Caco-2 (cell line): Measurements from ENCODE around the gene AMZ1. TPM values are rescaled to one million over a fixed set of nuclear protein-coding genes. Genes with fewer than 3 reads are reported as not detected.

Source experiments
- BruUV-seq: library from RNA; stranded (reverse); fragments of 400-500 nt; replicated peaks from 2 replicates; lab custom pipeline; 2021; lab: Mats Ljungman, UMichigan
- CTCF ChIA-PET: fragments of 300-600 bp; sonication (Branson Sonifier 250); formaldehyde crosslinking; loops from one replicate; lab custom pipeline; 2022; ENCODE audit warnings: antibody characterized with exemption; lab: Charles Lee
- POLR2A ChIA-PET: fragments of 300-600 bp; sonication (Branson Sonifier 250); formaldehyde crosslinking; loops from one replicate; lab custom pipeline; 2022; ENCODE audit warnings: antibody characterized with exemption; lab: Charles Lee
- DNase-seq, 2 experiments: peaks; one replicate each; pipeline versions ENCODE4 v3.0.0 to v3.0.0-alpha.2; 2020 to 2022
- H3K27me3 ChIP-seq: replicated peaks from 2 replicates; pipeline ENCODE4 v1.6.0; 2011; ENCODE audit warnings: low read length; ENCODE audit not compliant: control insufficient read depth, insufficient read depth
- H3K36me3 ChIP-seq: 2 replicates; pipeline ENCODE4 v1.5.1; 2011; ENCODE audit warnings: low read length; ENCODE audit not compliant: control insufficient read depth, insufficient read depth
- H3K4me1 ChIP-seq: fragments of 250-450 bp; sonication (Bioruptor Pico); 2 replicates; pipeline ENCODE4 v1.5.1; 2020; ENCODE audit warnings: mild to moderate bottlenecking
- H3K4me3 ChIP-seq: 2 replicates; pipeline ENCODE4 v1.5.1; 2011; ENCODE audit warnings: low read depth, mild to moderate bottlenecking, control low read depth, low read length
- H3K9me3 ChIP-seq: fragments of 250-450 bp; sonication (Bioruptor Pico); 2 replicates; pipeline ENCODE4 v1.5.1; 2020; ENCODE audit warnings: mild to moderate bottlenecking, moderate library complexity
- H3K27ac Mint-ChIP-seq: one replicate; pipeline ENCODE4 v1.8.0; 2022; ENCODE audit warnings: mixed read lengths; ENCODE audit not compliant: unreplicated experiment
- H3K27me3 Mint-ChIP-seq: one replicate; pipeline ENCODE4 v1.8.0; 2022; ENCODE audit warnings: mixed read lengths; ENCODE audit not compliant: insufficient read depth, unreplicated experiment
- H3K36me3 Mint-ChIP-seq: one replicate; pipeline ENCODE4 v1.8.0; 2022; ENCODE audit warnings: mild to moderate bottlenecking, mixed read lengths; ENCODE audit not compliant: insufficient read depth, unreplicated experiment
- H3K4me1 Mint-ChIP-seq: one replicate; pipeline ENCODE4 v1.8.0; 2022; ENCODE audit warnings: low read depth, mixed read lengths; ENCODE audit not compliant: unreplicated experiment
- H3K4me3 Mint-ChIP-seq: one replicate; pipeline ENCODE4 v1.8.0; 2022; ENCODE audit warnings: mild to moderate bottlenecking, moderate library complexity, mixed read lengths; ENCODE audit not compliant: unreplicated experiment
- H3K9me3 Mint-ChIP-seq: one replicate; pipeline ENCODE4 v1.8.0; 2022; ENCODE audit warnings: mixed read lengths; ENCODE audit not compliant: unreplicated experiment
- intact Hi-C: fragments of 100-400 bp; cut with micrococcal nuclease; formaldehyde crosslinking; loops from one replicate; pipeline ENCODE4 v1.10.0; 2022; ENCODE audit not compliant: unreplicated experiment
- total RNA-seq: library from RNA; stranded (reverse); gene quantifications from 2 replicates; pipeline ENCODE4 v1.2.3, GENCODE V29; 2022
- TF ChIP-seq, protein P1 (sequence below), 2 experiments: fragments of 200-600 bp in 1 of 2; IDR thresholded peaks; 1 replicate in 1 of 2; 2 replicates in 1 of 2; pipeline versions ENCODE4 v1.5.1 to v1.8.0; 2011 to 2022; ENCODE audit warnings: antibody characterized with exemption in 1 of 2, control low read depth in 1 of 2, inconsistent platforms in 1 of 2, low read depth in 1 of 2, low read length in 1 of 2, mild to moderate bottlenecking in 1 of 2, moderate library complexity in 1 of 2; ENCODE audit not compliant: insufficient read depth in 1 of 2, severe bottlenecking in 1 of 2, unreplicated experiment in 1 of 2

The AMZ1 gene
- total RNA-seq, 1 experiment from 2014 or later = 0.11 TPM

DNA sequence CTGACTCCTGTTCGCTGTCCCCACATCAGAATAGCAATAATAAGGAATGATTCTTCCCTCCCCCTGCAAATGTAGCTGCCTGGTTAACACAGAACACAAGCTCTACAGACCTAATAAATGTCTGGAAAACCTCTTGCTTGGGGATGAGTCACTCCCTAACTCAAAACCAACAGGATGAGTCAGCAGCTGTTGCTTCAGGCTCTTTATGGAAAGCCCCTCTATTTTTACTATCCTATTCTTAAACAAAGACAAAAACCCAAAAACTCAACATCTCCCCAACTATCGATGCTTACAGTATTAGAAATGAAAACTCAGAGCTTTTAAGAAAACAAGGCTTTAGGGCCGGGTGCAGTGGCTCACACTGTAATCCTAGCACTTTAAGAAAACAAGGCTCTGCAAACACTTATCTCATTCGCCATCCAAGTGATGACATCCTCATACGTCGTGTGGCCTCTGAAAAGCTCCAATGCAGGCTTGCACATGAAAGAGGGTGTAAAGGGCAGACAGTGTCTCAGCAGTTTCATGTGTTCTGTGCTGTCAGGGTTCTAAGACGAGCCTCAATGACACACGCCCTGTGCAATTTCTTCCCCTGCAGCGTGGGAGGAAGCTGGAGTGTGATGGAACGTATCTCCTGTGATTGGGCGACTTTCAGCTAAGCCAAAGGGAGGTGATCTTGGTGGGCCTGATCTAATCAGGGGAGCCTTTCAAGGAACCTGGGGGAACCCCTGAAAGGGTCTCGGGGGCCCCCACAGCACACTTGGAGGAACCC, 70.1 kb downstream of the AMZ1 start:
- POLR2A ChIA-PET = interaction anchor here (1.1 kb wide), 1 partner anchor 87 kb away, joined by 7 read pairs; no protein-coding TSS in a partner anchor
- DNase-seq = peak; percentile 76 to 84
- TF ChIP-seq, protein P1, sequence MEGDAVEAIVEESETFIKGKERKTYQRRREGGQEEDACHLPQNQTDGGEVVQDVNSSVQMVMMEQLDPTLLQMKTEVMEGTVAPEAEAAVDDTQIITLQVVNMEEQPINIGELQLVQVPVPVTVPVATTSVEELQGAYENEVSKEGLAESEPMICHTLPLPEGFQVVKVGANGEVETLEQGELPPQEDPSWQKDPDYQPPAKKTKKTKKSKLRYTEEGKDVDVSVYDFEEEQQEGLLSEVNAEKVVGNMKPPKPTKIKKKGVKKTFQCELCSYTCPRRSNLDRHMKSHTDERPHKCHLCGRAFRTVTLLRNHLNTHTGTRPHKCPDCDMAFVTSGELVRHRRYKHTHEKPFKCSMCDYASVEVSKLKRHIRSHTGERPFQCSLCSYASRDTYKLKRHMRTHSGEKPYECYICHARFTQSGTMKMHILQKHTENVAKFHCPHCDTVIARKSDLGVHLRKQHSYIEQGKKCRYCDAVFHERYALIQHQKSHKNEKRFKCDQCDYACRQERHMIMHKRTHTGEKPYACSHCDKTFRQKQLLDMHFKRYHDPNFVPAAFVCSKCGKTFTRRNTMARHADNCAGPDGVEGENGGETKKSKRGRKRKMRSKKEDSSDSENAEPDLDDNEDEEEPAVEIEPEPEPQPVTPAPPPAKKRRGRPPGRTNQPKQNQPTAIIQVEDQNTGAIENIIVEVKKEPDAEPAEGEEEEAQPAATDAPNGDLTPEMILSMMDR (IDR thresholded peaks at IDR 0.05; ENCODE audit: insufficient read depth in 1 of 2, low read depth in 1 of 2, low read length in 1 of 2, severe bottlenecking in 1 of 2, unreplicated experiment in 1 of 2) = no peak
- Mint-ChIP-seq H3K27ac (peak overlapping the region; percentile 95), H3K27me3 (no peaks in the 10 kb centered on the region), H3K4me1 (peaks cover 31% of the 10 kb centered on the region), H3K4me3 (peak overlapping the region; percentile 67), H3K9me3 (no peaks in the 10 kb centered on the region), H3K36me3 (peaks cover 64% of the 10 kb centered on the region)
- Histone ChIP-seq H3K4me3 (no peak overlapping the region; the same call in 1 of the 2 replicates), H3K27me3 (no peaks in the 10 kb centered on the region), H3K4me1 (peaks cover 20% of the 10 kb centered on the region), H3K36me3 (no peaks in the 10 kb centered on the region), H3K9me3 (no peaks in the 10 kb centered on the region)
- CTCF ChIA-PET = interaction anchor here (0.5 to 1.1 kb wide), 4 partner anchors 68 to 136 kb away, joined by 3 to 4 read pairs (median 3); no protein-coding TSS in a partner anchor
- intact Hi-C loops = loop anchor here (2.0 kb wide), 1 partner anchor 47 kb away; no protein-coding TSS in a partner anchor
- BruUV-seq = TSS peak; percentile 65

DNA sequence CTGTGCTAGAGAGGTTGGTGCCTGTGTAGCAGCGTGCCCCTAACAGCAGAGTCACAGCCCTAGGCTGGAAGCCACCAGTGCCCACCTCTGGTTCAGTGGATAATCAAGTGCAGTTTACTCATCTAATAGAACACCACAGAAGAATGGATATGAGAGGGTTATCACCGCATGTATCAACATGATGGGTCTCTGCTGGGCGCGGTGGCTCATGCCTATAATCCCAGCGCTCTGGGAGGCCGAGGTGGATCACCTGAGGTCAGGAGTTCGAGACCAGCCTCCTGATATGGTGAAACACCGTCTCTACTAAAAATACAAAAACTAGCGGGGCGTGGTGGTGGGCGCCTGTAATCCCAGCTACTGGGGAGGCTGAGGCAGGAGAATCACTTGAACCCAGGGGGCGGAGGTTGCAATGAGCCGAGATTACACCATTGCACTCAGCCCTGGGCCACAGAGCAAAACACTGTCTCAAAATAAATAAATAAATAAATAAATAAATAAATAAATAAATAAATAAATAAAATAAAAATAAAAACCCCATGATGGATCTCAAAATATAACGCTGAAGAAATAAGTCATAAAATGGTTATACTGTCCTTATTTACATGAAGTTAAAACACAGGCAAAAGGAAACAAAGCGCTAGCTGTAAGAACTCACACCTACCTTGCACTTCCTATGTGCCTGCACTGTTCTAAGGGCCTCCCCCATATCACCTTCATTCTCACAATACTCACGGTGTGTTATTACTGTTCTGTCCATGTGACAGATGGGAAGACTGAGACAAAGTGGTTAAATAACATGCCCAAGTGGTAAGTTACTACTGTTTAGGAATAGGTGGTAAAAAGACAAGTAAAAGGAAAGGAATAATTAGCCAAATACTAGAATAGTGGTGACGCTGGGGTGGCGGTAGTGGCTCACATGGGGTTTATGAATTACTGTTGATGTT, 70.9 kb downstream of the AMZ1 start:
- no peaks in the 10 kb centered on the region for H3K9me3 ChIP-seq

More for the DNA sequence above, 70.9 kb downstream of the AMZ1 start:
- Histone ChIP-seq H3K27me3 (no peaks in the 10 kb centered on the region), H3K36me3 (no peaks in the 10 kb centered on the region), H3K4me1 (peaks cover 20% of the 10 kb centered on the region), H3K4me3 (no peak overlapping the region; the same call in 1 of the 2 replicates)
- BruUV-seq = no TSS peak
- Mint-ChIP-seq H3K9me3 (no peaks in the 10 kb centered on the region), H3K27ac (peak overlapping the region; percentile 95), H3K4me3 (peak overlapping the region; percentile 67), H3K27me3 (no peaks in the 10 kb centered on the region), H3K4me1 (peaks cover 31% of the 10 kb centered on the region), H3K36me3 (peaks cover 58% of the 10 kb centered on the region)
- CTCF ChIA-PET = no interaction called here
- TF ChIP-seq, protein P1 (IDR thresholded peaks at IDR 0.05; ENCODE audit: insufficient read depth in 1 of 2, low read depth in 1 of 2, low read length in 1 of 2, severe bottlenecking in 1 of 2, unreplicated experiment in 1 of 2) = no peak
- intact Hi-C loops = loop anchor here (2.0 kb wide), 1 partner anchor 46 kb away; no protein-coding TSS in a partner anchor
- no peak for DNase-seq
- POLR2A ChIA-PET = interaction anchor here (1.1 kb wide), 1 partner anchor 86 kb away, joined by 7 read pairs; no protein-coding TSS in a partner anchor
